Left renal pelvis (tissue), 4 donors: ENCODE data around the gene WNT11. TPM values are rescaled to one million over a fixed set of nuclear protein-coding genes. Genes with fewer than 3 reads are reported as not detected.

Experiments used
- DNase-seq, 4 donors: peaks; one replicate each; pipeline ENCODE4 v3.0.0-alpha.2; 2013; ENCODE audit warnings: low read depth in 4 of 4, low spot score in 3 of 4
- polyA plus RNA-seq, 4 donors: library from polyadenylated mRNA; unstranded; fragments of 120-200 nt; gene quantifications; one replicate each; pipeline ENCODE4 v1.2.1, GENCODE V29; 2013; ENCODE audit not compliant: insufficient read length in 4 of 4

Gene WNT11
- polyA plus RNA-seq, 4 donors, result 6.3 to 21.3 (median 15.4) TPM

DNA sequence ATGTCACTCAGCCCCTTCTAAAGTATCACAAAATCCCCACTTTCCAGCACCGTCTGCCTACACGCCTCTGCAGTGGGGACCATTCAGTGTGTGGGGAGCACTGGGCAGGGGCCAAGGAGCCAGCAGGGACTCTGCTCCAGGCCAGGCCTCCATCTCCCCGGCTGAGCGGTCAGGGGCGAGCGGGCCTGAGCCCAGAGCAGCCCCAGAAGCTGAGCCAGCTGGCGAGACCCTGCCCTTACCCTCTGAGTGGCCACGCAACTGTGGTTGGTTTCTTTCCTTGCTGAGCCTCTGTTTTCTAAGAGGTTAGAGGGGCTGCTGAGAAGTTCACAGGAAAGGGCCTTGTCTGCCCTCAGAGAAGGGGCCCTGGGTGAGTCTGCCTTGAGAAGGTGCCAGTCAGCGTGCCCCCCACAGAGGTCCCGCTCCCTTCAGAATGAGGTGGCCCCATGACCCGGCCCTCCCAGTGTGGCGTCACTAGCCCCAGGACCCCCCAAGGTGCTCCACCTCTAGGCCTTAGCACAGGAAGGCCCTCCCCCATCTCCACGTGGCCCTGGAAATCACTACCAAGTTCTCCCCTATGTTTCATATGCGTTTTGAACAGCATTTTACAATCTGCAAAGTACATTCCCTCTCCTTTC lies 46.9 kb downstream of the WNT11 start:
- DNase-seq, result no peak

DNA sequence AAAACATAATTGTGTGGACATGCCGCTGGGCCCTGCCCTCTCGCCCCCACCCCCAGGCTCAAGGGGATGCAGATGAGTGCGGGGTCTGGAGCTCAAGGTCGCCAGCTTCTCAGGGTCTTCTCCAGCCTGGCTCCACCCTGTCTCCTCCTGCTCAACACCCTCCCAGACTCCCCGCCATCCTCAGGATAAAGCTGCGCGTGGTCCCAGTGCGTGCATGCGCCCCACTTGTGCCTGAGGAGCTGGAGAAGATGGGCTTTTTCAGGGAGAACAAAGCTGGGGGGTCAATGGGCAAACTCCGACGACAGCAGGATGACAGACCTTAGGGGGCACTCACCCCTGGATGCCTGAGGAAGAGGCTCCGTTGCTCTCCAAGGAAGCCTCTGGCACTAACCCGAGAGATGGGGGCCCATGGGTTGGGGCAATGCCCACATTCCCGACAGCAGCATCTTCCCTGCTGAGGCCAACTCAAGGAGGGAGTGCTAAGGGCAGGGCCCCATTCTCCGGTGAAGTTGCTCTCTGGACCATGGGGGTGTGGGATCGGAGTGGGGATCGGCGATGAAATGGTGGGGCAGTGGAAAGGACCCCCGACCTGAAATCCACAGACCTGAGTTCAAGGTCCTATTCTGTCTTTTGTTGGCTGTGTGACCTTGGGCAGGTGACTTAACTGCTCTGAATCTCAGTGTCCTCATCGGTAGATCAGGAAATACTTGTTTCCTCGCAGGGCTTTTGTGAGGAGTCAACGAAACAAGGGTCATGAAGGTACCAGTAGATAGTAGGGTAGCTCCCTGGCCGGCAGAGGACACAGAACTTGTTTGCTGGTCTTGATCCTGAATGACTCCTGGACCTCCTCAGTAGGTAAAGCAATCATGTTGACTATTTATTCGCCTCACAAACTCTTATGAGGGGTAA lies 47.7 kb downstream of the WNT11 start:
- no peak for DNase-seq

DNA sequence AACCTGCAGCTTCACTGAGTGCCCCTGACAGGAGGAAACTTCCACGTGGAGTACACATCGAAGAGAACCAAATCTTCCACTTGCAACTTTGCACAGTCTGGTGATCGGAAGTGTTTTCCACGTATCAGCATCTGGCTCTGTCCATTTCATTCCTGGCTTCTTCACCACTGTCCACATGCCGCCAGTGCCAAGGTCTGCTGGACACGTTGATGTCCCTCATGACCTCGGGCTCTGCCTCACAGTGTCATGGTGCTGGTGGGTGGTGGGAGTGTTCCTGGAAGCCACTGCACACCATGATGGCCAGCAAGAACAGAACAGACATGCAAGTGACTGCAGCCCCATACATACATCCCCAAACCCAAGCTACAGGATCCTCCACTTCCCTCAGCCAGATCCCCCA lies 48.4 kb downstream of the WNT11 start:
- no peak for DNase-seq

DNA sequence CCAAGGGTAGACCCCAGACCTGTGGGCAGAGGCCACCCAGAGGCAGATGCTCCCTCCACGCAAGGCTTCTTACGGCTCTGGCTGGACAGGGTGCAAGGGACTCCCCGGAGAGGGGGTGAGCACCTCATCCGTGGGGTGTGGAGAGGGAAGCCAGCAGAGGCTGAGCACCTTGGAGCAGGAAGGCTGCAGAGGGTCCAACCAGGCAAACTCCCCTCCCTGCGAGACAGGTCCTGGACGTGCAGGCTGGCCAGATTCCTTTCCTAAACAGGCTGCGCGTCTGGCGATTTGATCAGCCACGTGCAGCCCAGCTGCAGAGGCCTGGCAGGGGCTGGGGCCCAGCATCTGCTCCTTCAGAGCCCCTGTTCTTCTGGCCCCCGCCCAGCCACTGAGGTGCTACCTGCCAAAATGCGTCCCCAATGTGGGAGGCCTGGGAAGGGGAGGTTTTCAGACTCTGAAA lies 49.3 kb downstream of the WNT11 start:
- DNase-seq, result no peak

DNA sequence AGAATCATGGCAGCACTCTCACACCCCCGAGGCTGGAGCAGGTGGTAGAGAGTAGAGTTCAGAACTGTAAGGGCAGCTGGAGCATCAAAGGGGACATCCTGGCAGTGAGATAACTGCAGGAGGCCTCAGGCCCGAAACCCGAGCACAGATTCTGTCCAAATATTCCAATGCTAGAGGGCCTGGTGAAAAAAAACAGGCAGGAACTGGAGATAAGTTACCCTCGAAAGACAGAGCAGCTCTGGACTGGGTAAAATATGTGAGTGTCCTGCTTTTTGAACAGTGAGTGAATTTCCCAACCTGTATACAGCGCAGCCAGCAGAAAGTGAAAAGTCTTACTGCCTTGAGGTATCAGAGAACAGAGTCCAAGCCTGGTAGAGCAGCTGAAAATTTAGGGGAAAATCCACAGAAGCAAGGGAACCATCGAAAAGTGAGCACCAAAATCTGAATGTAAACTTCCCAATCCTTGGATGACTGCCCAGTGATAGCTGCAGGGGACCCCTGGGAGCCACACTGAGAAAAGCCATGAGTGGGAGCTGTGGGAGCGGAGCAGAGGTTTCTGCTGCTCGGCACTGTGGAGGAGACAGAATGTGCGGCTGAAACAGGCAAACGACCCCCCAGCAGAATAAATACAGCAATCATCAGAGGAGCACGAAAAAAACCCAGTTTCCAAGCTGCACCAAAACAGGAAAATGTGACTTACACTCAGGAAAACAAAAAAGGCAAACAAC lies 50.6 kb downstream of the WNT11 start:
- DNase-seq, result no peak

DNA sequence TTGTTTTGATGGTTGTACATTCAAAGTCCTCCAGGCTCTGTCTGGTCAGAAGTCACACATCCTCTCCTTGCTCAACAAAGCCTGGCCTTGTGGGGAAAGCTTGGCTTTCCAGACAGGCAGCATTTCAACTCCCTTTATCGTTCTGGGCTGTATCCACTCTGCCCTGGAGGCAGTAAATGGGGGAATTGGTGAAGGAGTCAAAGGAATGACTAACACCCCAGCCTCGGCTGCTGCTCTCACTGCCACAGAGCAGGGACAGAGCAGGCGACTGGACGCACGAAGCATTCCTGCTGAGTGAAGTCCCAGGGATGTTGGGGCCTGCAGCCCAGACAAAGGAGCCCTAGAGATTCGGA lies 52.8 kb downstream of the WNT11 start:
- no peak for DNase-seq

DNA sequence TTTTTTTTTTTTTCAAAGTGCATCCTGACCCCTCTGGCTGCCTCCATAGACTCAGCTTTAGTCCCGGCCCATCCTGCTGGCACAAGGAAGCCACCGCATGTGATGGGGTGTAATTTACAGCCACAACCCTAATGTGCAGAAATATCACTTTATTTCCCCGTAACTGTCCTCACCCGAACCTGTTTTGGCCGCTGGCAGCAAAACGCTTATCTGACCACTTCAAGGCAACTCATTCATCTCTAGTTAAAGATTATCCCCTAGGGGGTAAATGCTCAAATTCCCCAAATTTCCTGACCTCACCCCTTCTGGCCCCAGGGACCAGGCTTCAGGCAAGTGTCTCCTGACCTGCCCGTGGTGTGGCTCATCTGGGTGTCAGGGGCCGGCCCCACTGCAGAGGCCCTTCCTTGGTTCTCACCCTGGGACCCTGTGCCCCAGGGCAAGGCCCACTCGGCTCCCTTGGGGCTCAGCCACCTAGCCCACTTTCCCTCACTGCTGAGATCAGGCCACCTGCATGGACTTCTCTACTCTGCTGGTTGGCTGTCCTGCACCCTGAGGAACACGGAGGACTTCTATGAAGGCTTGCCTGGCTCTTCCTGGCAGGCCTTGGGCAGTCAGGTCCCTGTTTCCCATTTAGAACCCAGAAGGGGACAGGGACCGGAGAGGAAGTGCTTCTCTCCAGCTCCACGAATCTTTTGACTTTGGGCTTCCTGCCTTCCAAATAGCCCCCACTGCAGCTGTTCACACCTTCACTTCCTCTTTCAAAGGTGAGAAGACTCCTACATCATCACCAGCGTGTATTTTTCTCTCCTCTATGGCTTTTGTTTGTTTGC lies 53.3 kb downstream of the WNT11 start:
- DNase-seq, result no peak

DNA sequence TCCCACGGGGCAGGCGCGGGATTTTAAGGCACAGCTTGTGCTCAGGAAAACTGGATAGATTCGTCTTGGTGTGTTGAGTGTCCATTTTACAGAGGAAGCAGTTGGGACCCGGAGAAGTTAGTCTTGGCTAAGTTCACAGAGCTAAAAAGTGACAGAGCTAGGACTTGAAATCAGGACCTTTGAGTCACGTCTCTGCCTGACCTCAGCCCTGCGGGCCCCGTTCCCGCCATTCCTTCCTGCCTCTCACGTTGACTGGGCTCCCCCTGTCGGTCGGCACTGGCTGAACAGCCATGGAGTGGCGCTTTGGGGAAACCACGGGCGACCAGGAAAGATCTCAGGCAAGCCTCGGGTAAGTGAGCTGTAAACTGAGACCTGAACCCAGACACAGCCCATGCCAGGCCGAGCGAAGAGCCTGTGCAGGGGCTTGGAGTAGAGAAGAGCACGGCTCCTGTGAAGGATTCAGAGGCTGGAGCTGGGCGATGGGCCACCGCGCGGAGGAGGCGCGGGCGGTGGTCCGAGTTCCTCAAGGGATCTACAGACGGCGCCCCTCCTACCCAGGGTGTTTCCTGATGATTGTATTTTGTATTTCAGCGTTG lies 54.1 kb downstream of the WNT11 start:
- DNase-seq, result peak in 1 of 4 donors; percentile 45

DNA sequence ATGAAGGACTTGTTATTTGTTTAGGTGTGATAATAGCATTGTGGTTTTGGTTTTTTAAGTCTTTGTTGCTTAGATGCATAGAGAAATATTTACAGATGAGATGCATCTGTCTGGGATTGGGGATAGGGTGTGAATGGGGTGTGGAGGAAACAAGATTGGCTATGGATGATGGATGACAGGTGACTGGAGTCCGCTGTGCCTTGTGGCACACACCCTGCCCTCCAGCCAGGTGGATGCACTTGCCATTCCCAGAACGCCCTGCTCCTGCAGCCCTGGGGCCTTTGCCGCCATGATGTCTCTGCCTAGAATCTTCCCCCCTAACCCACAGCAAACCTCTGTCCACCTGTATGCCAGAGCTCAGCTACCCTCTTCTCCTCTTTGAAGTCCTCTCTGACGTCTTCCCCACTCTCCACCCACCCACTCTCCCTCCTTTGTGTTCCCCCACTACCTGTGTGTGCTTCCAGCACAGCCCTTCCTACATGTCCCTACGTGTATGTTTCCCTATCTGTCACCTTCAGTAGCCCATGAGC lies 54.7 kb downstream of the WNT11 start:
- no peak for DNase-seq

DNA sequence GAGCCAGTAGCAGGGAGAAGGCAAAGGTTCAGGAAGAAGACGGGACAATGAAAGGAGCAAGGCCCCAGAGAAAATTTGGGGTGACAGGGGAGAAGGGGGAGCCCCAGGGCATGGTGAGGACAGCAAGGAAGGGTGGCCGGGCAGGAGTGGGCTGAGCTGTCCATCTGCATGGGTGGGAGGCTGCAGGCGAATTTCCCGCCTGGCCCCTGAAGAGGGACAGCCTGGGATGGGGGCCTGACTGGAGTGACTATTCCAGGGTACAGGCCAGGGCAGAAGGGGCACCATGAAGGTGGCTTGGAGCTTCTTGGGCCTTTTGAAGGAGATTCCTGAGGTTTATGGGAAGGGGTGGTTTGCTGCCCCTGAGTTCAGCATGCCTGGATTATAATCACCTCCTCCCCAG lies 56.2 kb downstream of the WNT11 start:
- no peak for DNase-seq

DNA sequence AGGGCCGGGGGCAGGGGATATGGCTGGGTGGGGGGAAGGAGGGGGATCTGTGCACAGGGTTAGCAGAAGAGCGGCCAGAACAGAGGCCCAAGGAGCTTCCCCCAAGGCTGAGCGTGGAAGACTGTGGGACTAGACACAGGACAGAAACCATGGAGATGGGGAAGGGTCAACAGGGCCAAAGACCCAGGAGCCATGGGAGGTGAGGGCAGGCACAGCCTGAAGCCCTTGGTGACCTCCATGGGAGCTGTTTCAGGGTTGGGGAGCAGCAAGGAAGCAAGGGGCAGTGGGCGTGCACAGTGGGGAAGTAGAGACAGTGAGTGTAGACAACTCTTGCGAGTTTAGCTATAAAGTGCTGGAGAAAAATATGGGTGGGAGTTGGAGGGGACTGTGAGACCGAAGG lies 56.6 kb downstream of the WNT11 start:
- no peak for DNase-seq

DNA sequence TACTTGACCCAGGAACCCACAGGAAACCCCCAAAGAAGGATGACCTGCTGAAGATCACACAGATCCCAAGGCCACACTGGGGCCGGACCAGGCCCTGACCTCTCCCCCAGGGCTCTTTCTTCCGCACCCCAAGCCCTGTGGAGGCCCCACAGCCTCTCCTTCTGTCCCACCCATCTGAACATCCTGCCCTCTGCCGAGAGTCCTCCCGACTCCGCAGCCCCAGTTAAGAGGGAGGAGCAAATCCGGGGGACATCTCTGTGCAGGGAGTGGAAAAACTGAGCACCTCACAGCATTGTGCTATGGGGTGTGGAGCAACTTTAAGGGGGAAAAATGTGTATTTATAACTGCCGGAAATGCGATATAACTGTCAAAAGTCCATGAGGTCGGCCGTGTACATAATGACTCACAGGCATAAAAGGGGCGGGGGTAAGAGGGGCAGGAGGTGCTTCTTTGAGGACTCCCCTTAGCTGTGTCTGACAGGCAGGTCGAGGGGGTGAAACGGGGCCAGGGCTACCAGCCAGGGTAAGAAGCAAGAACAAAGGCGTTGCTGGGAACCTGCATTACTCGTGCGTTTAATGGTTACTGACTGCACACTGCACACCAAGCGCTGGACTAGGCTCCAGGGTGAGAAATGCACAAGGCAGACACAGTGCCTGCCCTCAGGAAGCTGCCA lies 57.2 kb downstream of the WNT11 start:
- no peak for DNase-seq

DNA sequence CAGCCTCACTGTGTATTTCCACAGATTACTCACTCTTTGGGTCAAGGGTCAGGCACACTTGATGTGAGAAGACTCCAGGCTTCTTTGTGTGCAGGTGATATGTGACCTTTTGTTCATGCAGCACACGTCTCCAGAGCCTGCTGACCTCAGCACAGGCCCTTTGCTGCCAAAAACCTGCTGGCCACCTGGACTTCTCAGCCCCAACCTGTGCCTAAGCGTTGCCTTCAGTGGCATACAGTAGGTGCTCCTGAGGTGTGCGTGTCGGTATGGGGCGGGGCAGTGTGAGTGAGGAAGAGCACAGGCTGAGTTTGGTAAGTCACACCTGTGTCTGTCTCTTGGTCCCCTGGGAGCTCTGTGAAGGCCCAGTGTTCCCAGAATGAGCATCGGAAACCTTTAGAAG lies 58.1 kb downstream of the WNT11 start:
- DNase-seq, result no peak

DNA sequence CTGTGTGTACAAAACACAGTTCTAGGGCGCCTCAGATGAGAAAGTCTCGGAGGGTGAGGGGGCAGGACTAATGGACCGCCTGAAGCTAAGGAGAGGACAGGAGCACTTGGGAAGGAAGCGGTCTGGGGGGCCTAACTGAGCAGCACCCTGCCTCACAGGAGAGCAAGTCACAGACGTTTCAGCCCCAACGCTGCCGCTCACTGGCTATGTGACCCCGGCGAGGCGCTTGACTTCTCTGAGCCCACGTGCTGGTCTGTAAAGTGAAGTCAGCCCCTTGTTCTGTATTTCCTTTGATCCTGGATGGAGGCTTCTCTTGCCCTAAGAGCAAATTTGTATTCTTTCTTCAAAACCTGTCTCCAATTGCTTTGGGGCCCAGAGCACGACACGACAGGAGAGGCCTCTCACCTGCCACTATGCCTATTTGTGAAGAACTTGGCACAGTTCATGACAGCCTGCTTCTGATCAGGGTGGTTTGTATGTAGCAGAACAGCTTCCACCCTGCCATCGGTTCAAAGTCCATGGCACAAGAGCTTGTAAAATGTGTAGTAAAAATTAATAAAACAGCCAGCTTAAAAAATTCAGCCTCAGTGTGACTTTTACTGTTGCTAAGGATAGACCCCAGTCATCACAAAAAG lies 59.1 kb downstream of the WNT11 start:
- DNase-seq, result no peak

DNA sequence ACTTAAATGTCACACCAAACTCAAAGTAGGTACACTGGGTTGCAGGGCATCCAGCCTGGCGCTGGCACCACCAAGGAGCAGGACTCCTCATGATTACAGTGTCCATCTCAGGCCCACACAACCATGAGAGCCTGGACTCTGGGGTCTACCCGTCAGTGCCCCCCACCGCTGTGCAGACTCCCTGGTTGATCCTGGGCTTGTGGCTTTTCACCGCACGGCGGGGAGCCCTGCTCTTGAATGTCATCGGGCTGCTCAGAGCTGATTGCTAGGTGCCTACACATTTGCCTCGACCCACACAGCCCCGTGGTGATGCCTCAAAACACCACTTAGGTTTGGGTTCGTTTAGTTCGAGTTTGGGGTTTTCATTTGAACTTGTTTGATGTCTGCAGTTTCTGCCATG lies 63.0 kb downstream of the WNT11 start:
- DNase-seq, result no peak

DNA sequence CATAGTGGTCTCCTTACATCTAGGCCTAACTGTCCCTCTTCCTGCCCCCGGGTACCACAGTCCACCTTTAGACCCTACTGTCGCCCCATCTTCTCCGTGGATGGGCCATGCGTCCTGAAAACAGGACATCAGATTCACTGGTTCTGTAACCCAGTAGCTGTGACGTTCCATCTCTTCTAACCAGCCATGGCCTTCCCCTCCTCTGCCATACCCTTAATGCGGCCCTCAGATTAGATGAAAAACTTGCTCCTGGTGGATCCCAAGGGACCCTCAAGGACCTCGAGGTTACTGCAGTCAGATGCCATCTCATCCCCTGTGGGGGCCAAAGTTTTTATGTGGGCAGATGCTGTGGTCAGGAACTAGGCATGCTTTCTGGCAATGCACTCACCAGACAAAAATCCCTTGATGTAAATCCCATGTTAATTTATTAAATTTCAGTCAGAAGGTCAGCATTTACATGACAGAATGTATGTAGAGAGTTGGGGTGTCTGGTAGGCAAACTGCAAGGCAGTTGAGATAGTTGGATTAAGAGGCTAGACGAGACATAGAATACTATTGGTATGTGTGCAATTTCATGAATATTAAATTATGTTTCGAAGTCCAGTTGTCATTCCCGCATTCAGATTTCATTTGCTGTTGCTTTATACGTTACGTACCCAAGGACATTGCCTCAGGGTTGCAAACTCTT lies 64.3 kb downstream of the WNT11 start:
- no peak for DNase-seq

DNA sequence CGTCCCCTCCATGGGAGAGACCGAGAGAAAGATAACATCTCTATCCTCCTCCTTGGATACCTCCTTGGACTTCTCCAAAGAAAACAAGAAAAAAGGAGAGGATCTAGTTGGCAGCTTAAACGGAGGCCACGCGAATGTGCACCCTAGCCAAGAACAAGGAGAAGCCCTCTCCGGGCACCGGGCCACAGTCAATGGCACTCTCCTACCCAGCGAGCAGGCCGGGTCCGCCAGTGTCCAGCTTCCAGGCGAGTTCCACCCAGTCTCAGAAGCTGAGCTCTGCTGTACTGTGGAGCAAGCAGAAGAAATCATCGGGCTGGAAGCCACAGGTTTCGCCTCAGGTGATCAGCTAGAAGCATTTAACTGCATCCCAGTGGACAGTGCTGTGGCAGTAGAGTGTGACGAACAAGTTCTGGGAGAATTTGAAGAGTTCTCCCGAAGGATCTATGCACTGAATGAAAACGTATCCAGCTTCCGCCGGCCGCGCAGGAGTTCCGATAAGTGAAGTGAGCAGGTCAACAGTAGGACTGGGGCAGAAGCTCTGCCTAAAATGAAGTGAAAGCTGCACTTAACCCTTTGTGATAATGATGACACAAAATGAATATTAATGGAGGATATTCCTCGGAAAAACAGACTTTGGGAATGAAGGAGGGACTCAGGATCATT lies 65.3 kb downstream of the WNT11 start:
- DNase-seq, result no peak

DNA sequence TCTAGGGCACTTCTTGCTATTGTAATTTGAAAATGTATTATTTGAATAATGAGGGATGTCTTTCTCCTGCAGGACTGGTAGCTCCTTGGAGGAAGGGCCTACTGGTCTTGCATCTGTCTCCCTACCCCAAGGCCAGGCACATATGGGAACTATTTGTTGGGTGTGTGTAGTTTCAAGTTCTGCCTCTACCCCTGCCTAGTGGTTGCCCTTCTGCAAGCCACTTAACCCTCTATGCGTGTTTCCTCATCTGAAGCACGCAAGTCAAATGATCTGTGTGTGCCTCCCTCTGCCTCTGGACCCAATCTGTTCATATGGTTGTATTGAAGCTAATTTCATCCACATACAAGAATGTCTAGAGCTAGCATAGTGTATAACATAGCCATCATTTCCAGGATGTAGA lies 67.0 kb downstream of the WNT11 start:
- DNase-seq, result no peak
